ENCODE data around the gene TBC1D2B. TPM values are rescaled to one million over a fixed set of nuclear protein-coding genes. Genes with fewer than 3 reads are reported as not detected.
"Not testable (repeated sequence)": the region's sequence is repeated elsewhere in the genome, so short reads cannot be mapped to it uniquely, and the experiment has no call there.

The TBC1D2B gene
- total and polyA plus RNA-seq, 2 of the 4 experiments (the other 2 are of a cell fraction): 17.7 to 28.3 TPM

- not testable (repeated sequence) for H3K9me1 ChIP-seq (ENCODE audit: insufficient read depth, low read length); ATAC-seq (ENCODE audit: low read depth)
- no CpG with 5 or more reads among the region's 5 CpGs for WGBS, 2 experiments (ENCODE audit: extremely low coverage in 2 of 2, insufficient read length in 1 of 2)
Measured at GRCh38 chr15:77967235-77967615, 110.3 kb downstream of the TBC1D2B start.

More at GRCh38 chr15:77967235-77967615, 110.3 kb downstream of the TBC1D2B start:
- H3K9me3 ChIP-seq (ENCODE audit: control insufficient read depth, insufficient read depth, low read length); H3K23ac ChIP-seq (ENCODE audit: low read depth, low read length); H4K91ac ChIP-seq (ENCODE audit: insufficient read depth, low read depth, low read length); H3K79me1 ChIP-seq (ENCODE audit: low read depth in 1 of 2, low read length in 2 of 2); H3K4me1 ChIP-seq (ENCODE audit: control insufficient read depth, insufficient read depth, low read length); H3K36me3 ChIP-seq (ENCODE audit: control insufficient read depth, insufficient read depth, low read length); H2AK5ac ChIP-seq (ENCODE audit: low read depth, low read length); H3K4me2 ChIP-seq (ENCODE audit: low read depth, low read length); H2AFZ ChIP-seq (replicated peaks; ENCODE audit: low read length, poor library complexity); H2BK20ac ChIP-seq (ENCODE audit: low read depth, low read length); H3K18ac ChIP-seq (ENCODE audit: low read depth, low read length); H3K9ac ChIP-seq (ENCODE audit: low read depth, low read length); POLR2A ChIA-PET (ENCODE audit: unreplicated experiment); DNase-seq; H2BK120ac ChIP-seq (ENCODE audit: low read depth, low read length); H3K4me3 ChIP-seq (ENCODE audit: insufficient read depth, low read depth, low read length); H2AK9ac ChIP-seq (replicated peaks; ENCODE audit: low read depth, low read length, poor library complexity); dilution Hi-C loops (cut with HindIII; ENCODE audit: low sequenced_read_pairs, unreplicated experiment); H3K27ac ChIP-seq (ENCODE audit: insufficient read depth, low read length); H2BK15ac ChIP-seq (ENCODE audit: low read depth, low read length); H3K4ac ChIP-seq (ENCODE audit: low read depth, low read length); H3K56ac ChIP-seq (ENCODE audit: extremely low read depth, insufficient read depth, low read length); H4K8ac ChIP-seq (ENCODE audit: low read depth in 2 of 2, low read length in 2 of 2); H3K14ac ChIP-seq (replicated peaks; ENCODE audit: low read depth, low read length); H2BK5ac ChIP-seq (ENCODE audit: low read depth, low read length, poor library complexity, severe bottlenecking); H4K5ac ChIP-seq (ENCODE audit: low read depth, low read length); BruUV-seq (replicated peaks); H4K20me1 ChIP-seq (ENCODE audit: insufficient read depth, low read length): not testable (repeated sequence)
- in situ Hi-C loops (cut with MboI; ENCODE audit: low sequenced_read_pairs) (loop anchor here (5.0 to 25.0 kb wide), 2 partner anchors 140 to 470 kb away; partner anchors contain the start of gene IREB2), intact Hi-C loops (cut with micrococcal nuclease) (loop anchor here (1.0 kb wide), 1 partner anchor 141 kb away; no protein-coding TSS in a partner anchor)
- H3K27me3 ChIP-seq (ENCODE audit: control insufficient read depth, insufficient read depth, low read length): peaks cover 20% of the 10 kb centered on the region
- CTCF ChIA-PET: interaction anchor here (0.6 to 2.3 kb wide), 8 partner anchors 8 to 276 kb away, joined by 3 to 27 read pairs (median 5); no protein-coding TSS in a partner anchor

Data from IMR-90 (cell line).